WTC11 (cell line): ENCODE measurements around the gene DMD. TPM values are rescaled to one million over a fixed set of nuclear protein-coding genes. Genes with fewer than 3 reads are reported as not detected.

Experiments
- ATAC-seq: fragments of 200-7000 bp; cut with Tn5 transposase; 2 replicates; pipeline ENCODE4 v1.10.0; 2021; ENCODE audit warnings: mild to moderate bottlenecking, moderate library complexity
- CTCF ChIA-PET: fragments of 300-600 bp; sonication (Branson Sonifier 250); formaldehyde crosslinking; loops from one replicate; lab custom pipeline; 2021; ENCODE audit warnings: antibody characterized with exemption; lab: Charles Lee
- POLR2A ChIA-PET: fragments of 350-600 bp; sonication (Branson Sonifier 250); formaldehyde crosslinking; loops from one replicate; lab custom pipeline; 2021; ENCODE audit warnings: antibody characterized with exemption; lab: Charles Lee
- DNase-seq: peaks from one replicate; pipeline ENCODE4 v3.0.0; 2021; ENCODE audit warnings: low spot score
- H3K27ac Mint-ChIP-seq: 2 replicates; pipeline ENCODE4 v1.8.0; 2021; ENCODE audit warnings: mixed read lengths
- H3K27me3 Mint-ChIP-seq: 2 replicates; pipeline ENCODE4 v1.8.0; 2021; ENCODE audit warnings: low read depth, mild to moderate bottlenecking, moderate library complexity, mixed read lengths
- H3K36me3 Mint-ChIP-seq: 2 replicates; pipeline ENCODE4 v1.8.0; 2021; ENCODE audit warnings: mixed read lengths
- H3K4me1 Mint-ChIP-seq: 2 replicates; pipeline ENCODE4 v1.8.0; 2022; ENCODE audit warnings: mixed read lengths
- H3K4me3 Mint-ChIP-seq: 2 replicates; pipeline ENCODE4 v1.8.0; 2021; ENCODE audit warnings: mild to moderate bottlenecking, moderate library complexity, mixed read lengths
- H3K9me3 Mint-ChIP-seq: 2 replicates; pipeline ENCODE4 v1.8.0; 2021; ENCODE audit warnings: mixed read lengths
- EMX1 ChIP-seq: fragments of 250-450 bp; sonication (Bioruptor Pico); IDR thresholded peaks from 2 replicates; pipeline ENCODE4 v1.8.0; 2021; ENCODE audit warnings: mild to moderate bottlenecking
- ESRRA ChIP-seq: sonication (generic); formaldehyde crosslinking; IDR thresholded peaks from 2 replicates; pipeline ENCODE4 v1.8.1; 2022; ENCODE audit warnings: mild to moderate bottlenecking, missing genetic modification reagents, borderline replicate concordance
- FOXP1 ChIP-seq: sonication (generic); formaldehyde crosslinking; IDR thresholded peaks from 2 replicates; pipeline ENCODE4 v1.8.0; 2022; ENCODE audit warnings: missing genetic modification reagents, mild to moderate bottlenecking, moderate library complexity, borderline replicate concordance
- GTF2I ChIP-seq: fragments of 250-450 bp; sonication (Bioruptor Pico); conservative IDR thresholded peaks from 2 replicates; pipeline ENCODE4 v1.4.0; 2021; ENCODE audit warnings: mild to moderate bottlenecking
- HMGA2 ChIP-seq: fragments of 250-450 bp; sonication (Bioruptor Pico); IDR thresholded peaks from 2 replicates; pipeline ENCODE4 v1.4.0; 2021; ENCODE audit warnings: mild to moderate bottlenecking, moderate library complexity
- JUN ChIP-seq: sonication (generic); formaldehyde crosslinking; IDR thresholded peaks from 2 replicates; pipeline ENCODE4 v1.8.0; 2023; ENCODE audit warnings: mild to moderate bottlenecking, missing genetic modification reagents
- NFYB ChIP-seq: sonication (generic); formaldehyde crosslinking; conservative IDR thresholded peaks from 2 replicates; pipeline ENCODE4 v1.8.0; 2022; ENCODE audit warnings: low read depth, missing genetic modification reagents
- RORB ChIP-seq: fragments of 250-450 bp; sonication (Bioruptor Pico); IDR thresholded peaks from 2 replicates; pipeline ENCODE4 v1.9.0; 2021; ENCODE audit warnings: mild to moderate bottlenecking
- SMAD4 ChIP-seq: sonication (generic); formaldehyde crosslinking; IDR thresholded peaks from 2 replicates; pipeline ENCODE4 v1.8.0; 2022; ENCODE audit warnings: mild to moderate bottlenecking, missing genetic modification reagents
- SOX15 ChIP-seq: fragments of 250-450 bp; sonication (Bioruptor Pico); IDR thresholded peaks from 2 replicates; pipeline ENCODE4 v1.9.0; 2021; ENCODE audit warnings: mild to moderate bottlenecking
- TCF7 ChIP-seq: sonication (generic); formaldehyde crosslinking; IDR thresholded peaks from 2 replicates; pipeline ENCODE4 v1.8.0; 2022; ENCODE audit warnings: mild to moderate bottlenecking, low read depth, missing genetic modification reagents, moderate library complexity
- TEAD1 ChIP-seq: sonication (generic); formaldehyde crosslinking; IDR thresholded peaks from 2 replicates; pipeline ENCODE4 v1.8.0; 2022; ENCODE audit warnings: mild to moderate bottlenecking, missing genetic modification reagents
- ZNF121 ChIP-seq: sonication (generic); formaldehyde crosslinking; IDR thresholded peaks from 2 replicates; pipeline ENCODE4 v1.8.0; 2023; ENCODE audit warnings: missing genetic modification reagents
- ZNF416 ChIP-seq: fragments of 250-450 bp; sonication (Bioruptor Pico); IDR thresholded peaks from 2 replicates; pipeline ENCODE4 v1.9.0; 2021; ENCODE audit warnings: mild to moderate bottlenecking, inconsistent platforms
- total RNA-seq: library from RNA; stranded (reverse); gene quantifications from 3 replicates; pipeline ENCODE4 v1.2.3, GENCODE V29; 2021
- TF ChIP-seq, protein P1 (sequence below): sonication (generic); formaldehyde crosslinking; IDR thresholded peaks from 2 replicates; pipeline ENCODE4 v1.8.0; 2022; ENCODE audit warnings: mild to moderate bottlenecking, missing genetic modification reagents
- TF ChIP-seq, protein P2 (sequence below): sonication (generic); formaldehyde crosslinking; conservative IDR thresholded peaks from 2 replicates; pipeline ENCODE4 v1.8.1; 2022; ENCODE audit warnings: mild to moderate bottlenecking, missing genetic modification reagents
- TF ChIP-seq, protein P3 (sequence below): fragments of 250-450 bp; sonication (Bioruptor Pico); IDR thresholded peaks from 2 replicates; pipeline ENCODE4 v1.8.0; 2021; ENCODE audit warnings: mild to moderate bottlenecking
- TF ChIP-seq, protein P4 (sequence below): fragments of 250-450 bp; sonication (Bioruptor Pico); IDR thresholded peaks from 2 replicates; pipeline ENCODE4 v1.9.0; 2021; ENCODE audit warnings: mild to moderate bottlenecking, borderline replicate concordance
- TF ChIP-seq, protein P5 (sequence below): fragments of 250-450 bp; sonication (Bioruptor Pico); IDR thresholded peaks from 2 replicates; pipeline ENCODE4 v1.9.0; 2021; ENCODE audit warnings: mild to moderate bottlenecking
- TF ChIP-seq, protein P6 (sequence below): fragments of 250-450 bp; sonication (Bioruptor Pico); IDR thresholded peaks from 2 replicates; pipeline ENCODE4 v1.9.0; 2021; ENCODE audit warnings: mild to moderate bottlenecking
- TF ChIP-seq, protein P7 (sequence below): sonication (generic); formaldehyde crosslinking; conservative IDR thresholded peaks from 2 replicates; pipeline ENCODE4 v1.8.1; 2023; ENCODE audit warnings: mild to moderate bottlenecking, low read depth, missing genetic modification reagents, moderate library complexity
- TF ChIP-seq, protein P8 (sequence below): sonication (generic); formaldehyde crosslinking; IDR thresholded peaks from 2 replicates; pipeline ENCODE4 v1.8.1; 2022; ENCODE audit warnings: low read depth, mild to moderate bottlenecking, moderate library complexity, missing genetic modification reagents, borderline replicate concordance

The DMD gene
- total RNA-seq, 1 experiment from 2014 or later: 9.1 TPM

DNA sequence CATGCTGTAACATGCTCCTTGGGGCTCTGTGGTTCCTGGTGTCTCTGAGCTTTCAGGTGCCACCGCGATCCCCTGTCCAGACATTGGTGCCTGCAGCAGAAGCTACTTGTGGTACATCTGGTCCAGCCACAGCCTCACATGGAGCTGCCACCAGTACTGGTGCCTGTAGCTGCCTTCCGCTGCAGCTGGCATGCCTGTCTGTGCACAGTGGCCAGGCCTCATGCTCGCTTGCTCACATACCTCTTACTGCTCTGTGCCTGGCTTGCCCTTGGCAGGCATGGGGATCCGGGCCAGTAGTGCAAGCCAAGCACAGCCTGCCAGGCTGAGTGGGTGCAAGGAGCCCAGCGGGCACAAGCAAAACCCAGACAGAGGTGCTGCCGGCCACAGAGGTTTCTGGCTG is 618.6 kb downstream of the DMD start:
- ChIA-PET POLR2A (no interaction called here), CTCF (no interaction called here)
- Mint-ChIP-seq H3K27ac (no peak overlapping the region), H3K27me3 (no peaks in the 10 kb centered on the region; the same call in 1 of the 2 replicates), H3K9me3 (peaks cover 7% of the 10 kb centered on the region; the same call in 1 of the 2 replicates), H3K36me3 (peaks cover 5% of the 10 kb centered on the region), H3K4me3 (no peak overlapping the region), H3K4me1 (peaks cover 3% of the 10 kb centered on the region; the same call in 1 of the 2 replicates)
- ATAC-seq: no peak
- TF ChIP-seq JUN (no peak), ZNF416 (CRISPR knock-in tag) (no peak), ESRRA (CRISPR knock-in tag) (no peak)
- TF ChIP-seq, protein P1, sequence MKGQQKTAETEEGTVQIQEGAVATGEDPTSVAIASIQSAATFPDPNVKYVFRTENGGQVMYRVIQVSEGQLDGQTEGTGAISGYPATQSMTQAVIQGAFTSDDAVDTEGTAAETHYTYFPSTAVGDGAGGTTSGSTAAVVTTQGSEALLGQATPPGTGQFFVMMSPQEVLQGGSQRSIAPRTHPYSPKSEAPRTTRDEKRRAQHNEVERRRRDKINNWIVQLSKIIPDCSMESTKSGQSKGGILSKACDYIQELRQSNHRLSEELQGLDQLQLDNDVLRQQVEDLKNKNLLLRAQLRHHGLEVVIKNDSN (CRISPR knock-in tag): no peak
- no peak for DNase-seq

DNA sequence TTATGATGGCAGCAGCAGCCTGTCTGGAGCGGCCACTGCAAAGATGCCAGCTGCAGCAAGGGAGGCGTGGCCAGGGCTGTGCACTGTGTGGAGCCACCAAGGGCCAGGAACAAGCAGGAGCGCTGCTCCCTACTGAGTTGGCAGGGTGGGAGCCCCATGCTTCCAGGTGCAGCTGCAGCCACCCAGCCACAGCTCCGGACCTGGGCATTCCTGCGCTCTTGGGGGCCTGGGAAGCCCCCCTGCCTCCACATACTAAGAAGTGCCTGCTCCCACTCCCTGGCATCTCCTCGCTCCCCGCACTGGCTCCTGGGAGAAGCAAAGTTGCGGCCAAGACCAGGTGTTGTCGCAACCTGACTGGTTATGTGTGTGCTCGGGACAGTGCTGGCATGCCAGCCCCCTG is 619.8 kb downstream of the DMD start:
- peaks cover 5% of the 10 kb centered on the region for H3K36me3 Mint-ChIP-seq
- H3K4me3 Mint-ChIP-seq: no peak overlapping the region
- ATAC-seq: no peak
- DNase-seq: no peak
- peaks cover 3% of the 10 kb centered on the region; the same call in 1 of the 2 replicates for H3K4me1 Mint-ChIP-seq
- peaks cover 7% of the 10 kb centered on the region; the same call in 1 of the 2 replicates for H3K9me3 Mint-ChIP-seq
- CTCF ChIA-PET: no interaction called here
- POLR2A ChIA-PET: no interaction called here
- no peaks in the 10 kb centered on the region; the same call in 1 of the 2 replicates for H3K27me3 Mint-ChIP-seq
- H3K27ac Mint-ChIP-seq: no peak overlapping the region
- TF ChIP-seq, protein P2, sequence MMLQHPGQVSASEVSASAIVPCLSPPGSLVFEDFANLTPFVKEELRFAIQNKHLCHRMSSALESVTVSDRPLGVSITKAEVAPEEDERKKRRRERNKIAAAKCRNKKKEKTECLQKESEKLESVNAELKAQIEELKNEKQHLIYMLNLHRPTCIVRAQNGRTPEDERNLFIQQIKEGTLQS (CRISPR knock-in tag): no peak
- TF ChIP-seq, protein P3, sequence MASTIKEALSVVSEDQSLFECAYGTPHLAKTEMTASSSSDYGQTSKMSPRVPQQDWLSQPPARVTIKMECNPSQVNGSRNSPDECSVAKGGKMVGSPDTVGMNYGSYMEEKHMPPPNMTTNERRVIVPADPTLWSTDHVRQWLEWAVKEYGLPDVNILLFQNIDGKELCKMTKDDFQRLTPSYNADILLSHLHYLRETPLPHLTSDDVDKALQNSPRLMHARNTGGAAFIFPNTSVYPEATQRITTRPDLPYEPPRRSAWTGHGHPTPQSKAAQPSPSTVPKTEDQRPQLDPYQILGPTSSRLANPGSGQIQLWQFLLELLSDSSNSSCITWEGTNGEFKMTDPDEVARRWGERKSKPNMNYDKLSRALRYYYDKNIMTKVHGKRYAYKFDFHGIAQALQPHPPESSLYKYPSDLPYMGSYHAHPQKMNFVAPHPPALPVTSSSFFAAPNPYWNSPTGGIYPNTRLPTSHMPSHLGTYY (CRISPR knock-in tag): no peak
- no peak for TF ChIP-seq ZNF121 (CRISPR knock-in tag)
- TF ChIP-seq GTF2I: no peak
- no peak for TF ChIP-seq TCF7
- TF ChIP-seq, protein P4, sequence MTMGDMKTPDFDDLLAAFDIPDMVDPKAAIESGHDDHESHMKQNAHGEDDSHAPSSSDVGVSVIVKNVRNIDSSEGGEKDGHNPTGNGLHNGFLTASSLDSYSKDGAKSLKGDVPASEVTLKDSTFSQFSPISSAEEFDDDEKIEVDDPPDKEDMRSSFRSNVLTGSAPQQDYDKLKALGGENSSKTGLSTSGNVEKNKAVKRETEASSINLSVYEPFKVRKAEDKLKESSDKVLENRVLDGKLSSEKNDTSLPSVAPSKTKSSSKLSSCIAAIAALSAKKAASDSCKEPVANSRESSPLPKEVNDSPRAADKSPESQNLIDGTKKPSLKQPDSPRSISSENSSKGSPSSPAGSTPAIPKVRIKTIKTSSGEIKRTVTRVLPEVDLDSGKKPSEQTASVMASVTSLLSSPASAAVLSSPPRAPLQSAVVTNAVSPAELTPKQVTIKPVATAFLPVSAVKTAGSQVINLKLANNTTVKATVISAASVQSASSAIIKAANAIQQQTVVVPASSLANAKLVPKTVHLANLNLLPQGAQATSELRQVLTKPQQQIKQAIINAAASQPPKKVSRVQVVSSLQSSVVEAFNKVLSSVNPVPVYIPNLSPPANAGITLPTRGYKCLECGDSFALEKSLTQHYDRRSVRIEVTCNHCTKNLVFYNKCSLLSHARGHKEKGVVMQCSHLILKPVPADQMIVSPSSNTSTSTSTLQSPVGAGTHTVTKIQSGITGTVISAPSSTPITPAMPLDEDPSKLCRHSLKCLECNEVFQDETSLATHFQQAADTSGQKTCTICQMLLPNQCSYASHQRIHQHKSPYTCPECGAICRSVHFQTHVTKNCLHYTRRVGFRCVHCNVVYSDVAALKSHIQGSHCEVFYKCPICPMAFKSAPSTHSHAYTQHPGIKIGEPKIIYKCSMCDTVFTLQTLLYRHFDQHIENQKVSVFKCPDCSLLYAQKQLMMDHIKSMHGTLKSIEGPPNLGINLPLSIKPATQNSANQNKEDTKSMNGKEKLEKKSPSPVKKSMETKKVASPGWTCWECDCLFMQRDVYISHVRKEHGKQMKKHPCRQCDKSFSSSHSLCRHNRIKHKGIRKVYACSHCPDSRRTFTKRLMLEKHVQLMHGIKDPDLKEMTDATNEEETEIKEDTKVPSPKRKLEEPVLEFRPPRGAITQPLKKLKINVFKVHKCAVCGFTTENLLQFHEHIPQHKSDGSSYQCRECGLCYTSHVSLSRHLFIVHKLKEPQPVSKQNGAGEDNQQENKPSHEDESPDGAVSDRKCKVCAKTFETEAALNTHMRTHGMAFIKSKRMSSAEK (CRISPR knock-in tag): no peak
- TF ChIP-seq SOX15 (CRISPR knock-in tag): no peak
- no peak for TF ChIP-seq RORB (CRISPR knock-in tag)
- no peak for TF ChIP-seq TEAD1 (CRISPR knock-in tag)
- no peak for TF ChIP-seq ZNF416 (CRISPR knock-in tag)
- TF ChIP-seq HMGA2: no peak
- TF ChIP-seq, protein P5, sequence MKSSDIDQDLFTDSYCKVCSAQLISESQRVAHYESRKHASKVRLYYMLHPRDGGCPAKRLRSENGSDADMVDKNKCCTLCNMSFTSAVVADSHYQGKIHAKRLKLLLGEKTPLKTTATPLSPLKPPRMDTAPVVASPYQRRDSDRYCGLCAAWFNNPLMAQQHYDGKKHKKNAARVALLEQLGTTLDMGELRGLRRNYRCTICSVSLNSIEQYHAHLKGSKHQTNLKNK: no peak
- no peak for TF ChIP-seq SMAD4 (CRISPR knock-in tag)
- TF ChIP-seq, protein P6, sequence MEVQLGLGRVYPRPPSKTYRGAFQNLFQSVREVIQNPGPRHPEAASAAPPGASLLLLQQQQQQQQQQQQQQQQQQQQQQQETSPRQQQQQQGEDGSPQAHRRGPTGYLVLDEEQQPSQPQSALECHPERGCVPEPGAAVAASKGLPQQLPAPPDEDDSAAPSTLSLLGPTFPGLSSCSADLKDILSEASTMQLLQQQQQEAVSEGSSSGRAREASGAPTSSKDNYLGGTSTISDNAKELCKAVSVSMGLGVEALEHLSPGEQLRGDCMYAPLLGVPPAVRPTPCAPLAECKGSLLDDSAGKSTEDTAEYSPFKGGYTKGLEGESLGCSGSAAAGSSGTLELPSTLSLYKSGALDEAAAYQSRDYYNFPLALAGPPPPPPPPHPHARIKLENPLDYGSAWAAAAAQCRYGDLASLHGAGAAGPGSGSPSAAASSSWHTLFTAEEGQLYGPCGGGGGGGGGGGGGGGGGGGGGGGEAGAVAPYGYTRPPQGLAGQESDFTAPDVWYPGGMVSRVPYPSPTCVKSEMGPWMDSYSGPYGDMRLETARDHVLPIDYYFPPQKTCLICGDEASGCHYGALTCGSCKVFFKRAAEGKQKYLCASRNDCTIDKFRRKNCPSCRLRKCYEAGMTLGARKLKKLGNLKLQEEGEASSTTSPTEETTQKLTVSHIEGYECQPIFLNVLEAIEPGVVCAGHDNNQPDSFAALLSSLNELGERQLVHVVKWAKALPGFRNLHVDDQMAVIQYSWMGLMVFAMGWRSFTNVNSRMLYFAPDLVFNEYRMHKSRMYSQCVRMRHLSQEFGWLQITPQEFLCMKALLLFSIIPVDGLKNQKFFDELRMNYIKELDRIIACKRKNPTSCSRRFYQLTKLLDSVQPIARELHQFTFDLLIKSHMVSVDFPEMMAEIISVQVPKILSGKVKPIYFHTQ (CRISPR knock-in tag): no peak
- no peak for TF ChIP-seq NFYB (CRISPR knock-in tag)
- TF ChIP-seq, protein P7, sequence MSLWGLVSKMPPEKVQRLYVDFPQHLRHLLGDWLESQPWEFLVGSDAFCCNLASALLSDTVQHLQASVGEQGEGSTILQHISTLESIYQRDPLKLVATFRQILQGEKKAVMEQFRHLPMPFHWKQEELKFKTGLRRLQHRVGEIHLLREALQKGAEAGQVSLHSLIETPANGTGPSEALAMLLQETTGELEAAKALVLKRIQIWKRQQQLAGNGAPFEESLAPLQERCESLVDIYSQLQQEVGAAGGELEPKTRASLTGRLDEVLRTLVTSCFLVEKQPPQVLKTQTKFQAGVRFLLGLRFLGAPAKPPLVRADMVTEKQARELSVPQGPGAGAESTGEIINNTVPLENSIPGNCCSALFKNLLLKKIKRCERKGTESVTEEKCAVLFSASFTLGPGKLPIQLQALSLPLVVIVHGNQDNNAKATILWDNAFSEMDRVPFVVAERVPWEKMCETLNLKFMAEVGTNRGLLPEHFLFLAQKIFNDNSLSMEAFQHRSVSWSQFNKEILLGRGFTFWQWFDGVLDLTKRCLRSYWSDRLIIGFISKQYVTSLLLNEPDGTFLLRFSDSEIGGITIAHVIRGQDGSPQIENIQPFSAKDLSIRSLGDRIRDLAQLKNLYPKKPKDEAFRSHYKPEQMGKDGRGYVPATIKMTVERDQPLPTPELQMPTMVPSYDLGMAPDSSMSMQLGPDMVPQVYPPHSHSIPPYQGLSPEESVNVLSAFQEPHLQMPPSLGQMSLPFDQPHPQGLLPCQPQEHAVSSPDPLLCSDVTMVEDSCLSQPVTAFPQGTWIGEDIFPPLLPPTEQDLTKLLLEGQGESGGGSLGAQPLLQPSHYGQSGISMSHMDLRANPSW: no peak
- TF ChIP-seq FOXP1 (CRISPR knock-in tag): no peak
- TF ChIP-seq, protein P8, sequence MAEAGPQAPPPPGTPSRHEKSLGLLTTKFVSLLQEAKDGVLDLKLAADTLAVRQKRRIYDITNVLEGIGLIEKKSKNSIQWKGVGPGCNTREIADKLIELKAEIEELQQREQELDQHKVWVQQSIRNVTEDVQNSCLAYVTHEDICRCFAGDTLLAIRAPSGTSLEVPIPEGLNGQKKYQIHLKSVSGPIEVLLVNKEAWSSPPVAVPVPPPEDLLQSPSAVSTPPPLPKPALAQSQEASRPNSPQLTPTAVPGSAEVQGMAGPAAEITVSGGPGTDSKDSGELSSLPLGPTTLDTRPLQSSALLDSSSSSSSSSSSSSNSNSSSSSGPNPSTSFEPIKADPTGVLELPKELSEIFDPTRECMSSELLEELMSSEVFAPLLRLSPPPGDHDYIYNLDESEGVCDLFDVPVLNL: no peak
- TF ChIP-seq EMX1 (CRISPR knock-in tag): no peak
